ENCODE measurements around the gene CFAP58.

DNA sequence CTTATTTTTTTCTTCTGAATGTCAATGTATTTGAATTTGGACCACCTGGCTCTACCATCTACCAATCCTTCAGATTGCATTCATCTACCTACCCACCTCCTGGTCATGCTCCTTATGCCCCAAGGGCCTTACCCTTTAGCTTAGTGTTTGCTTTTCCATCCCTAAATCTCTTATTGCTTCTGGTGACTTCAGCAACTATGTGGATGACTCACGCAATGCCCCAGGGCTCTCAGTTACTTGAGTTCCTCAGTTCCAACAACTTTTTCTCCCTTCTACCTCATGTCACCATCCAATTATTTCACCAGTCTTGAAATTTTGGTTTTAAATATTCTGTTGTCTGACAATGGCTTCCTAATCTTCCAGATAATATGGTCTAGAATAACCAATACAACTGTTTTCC is 118.9 kb downstream of the CFAP58 start:
- TF ChIP-seq CTCF (IDR thresholded peaks at IDR 0.05) (no peak), POLR2A (IDR thresholded peaks at IDR 0.05) (no peak), POLR2AphosphoS5 (IDR thresholded peaks at IDR 0.05) (no peak)
